ENCODE measurements around the gene SH3PXD2A. TPM values are rescaled to one million over a fixed set of nuclear protein-coding genes. Genes with fewer than 3 reads are reported as not detected.
"Not testable (repeated sequence)": the region's sequence is repeated elsewhere in the genome, so short reads cannot be mapped to it uniquely, and the experiment has no call there.

Gene SH3PXD2A
- total and polyA plus RNA-seq, 4 donors = 23.1 to 41.2 (median 32.7) TPM

GRCh38 chr10:103666087-103666761, 189.2 kb downstream of the SH3PXD2A start:
- H3K36me3 ChIP-seq (ENCODE audit: control insufficient read depth, insufficient read depth, low read length) = peaks cover 21% of the 10 kb centered on the region
- no peaks in the 10 kb centered on the region for H3K27me3 ChIP-seq (ENCODE audit: control insufficient read depth, insufficient read depth, low read length)
- H3K4me1 ChIP-seq (ENCODE audit: control insufficient read depth, insufficient read depth, low read length) = peaks cover 67% of the 10 kb centered on the region
- WGBS (ENCODE audit: insufficient coverage) = 96% methylated on average over 9 of the region's 9 CpGs
- DNase-seq (ENCODE audit: low read depth in 4 of 6, low spot score in 6 of 6) = no peak
- H3K27ac ChIP-seq (ENCODE audit: low read depth, low read length) = no peak overlapping the region
- H3K4me3 ChIP-seq (ENCODE audit: low read depth, low read length) = no peak overlapping the region
- no peaks in the 10 kb centered on the region for H3K9me3 ChIP-seq (ENCODE audit: control insufficient read depth, insufficient read depth, low read length)

- Histone ChIP-seq H3K9me3 (ENCODE audit: control insufficient read depth, insufficient read depth, low read length) (no peaks in the 10 kb centered on the region), H3K4me3 (ENCODE audit: low read depth, low read length) (no peak overlapping the region), H3K27ac (ENCODE audit: low read depth, low read length) (peak overlapping the region; percentile 40), H3K27me3 (ENCODE audit: control insufficient read depth, insufficient read depth, low read length) (no peaks in the 10 kb centered on the region), H3K4me1 (ENCODE audit: control insufficient read depth, insufficient read depth, low read length) (peaks cover 76% of the 10 kb centered on the region), H3K36me3 (ENCODE audit: control insufficient read depth, insufficient read depth, low read length) (peaks cover 26% of the 10 kb centered on the region)
- no peak for DNase-seq (ENCODE audit: low read depth in 4 of 6, low spot score in 6 of 6)
- WGBS (ENCODE audit: insufficient coverage) = 88% methylated on average over 8 of the region's 9 CpGs
These were observed 190.1 kb downstream of the SH3PXD2A start for GRCh38 chr10:103665162-103665889.

- Histone ChIP-seq H3K4me1 (ENCODE audit: control insufficient read depth, insufficient read depth, low read length) (peaks cover 78% of the 10 kb centered on the region), H3K36me3 (ENCODE audit: control insufficient read depth, insufficient read depth, low read length) (peaks cover 29% of the 10 kb centered on the region), H3K27me3 (ENCODE audit: control insufficient read depth, insufficient read depth, low read length) (no peaks in the 10 kb centered on the region), H3K27ac (ENCODE audit: low read depth, low read length) (peak overlapping the region; percentile 71), H3K9me3 (ENCODE audit: control insufficient read depth, insufficient read depth, low read length) (no peaks in the 10 kb centered on the region), H3K4me3 (ENCODE audit: low read depth, low read length) (no peak overlapping the region)
- WGBS (ENCODE audit: insufficient coverage) = 18% methylated on average over 13 of the region's 13 CpGs
- peak in 2 of 6 donors; percentile 62 to 83 for DNase-seq (ENCODE audit: low read depth in 4 of 6, low spot score in 6 of 6)
These were observed 191.6 kb downstream of the SH3PXD2A start for GRCh38 chr10:103663802-103664201.

GRCh38 chr10:103663236-103663635, 192.1 kb downstream of the SH3PXD2A start:
- peaks cover 72% of the 10 kb centered on the region for H3K4me1 ChIP-seq (ENCODE audit: control insufficient read depth, insufficient read depth, low read length)
- H3K27me3 ChIP-seq (ENCODE audit: control insufficient read depth, insufficient read depth, low read length) = no peaks in the 10 kb centered on the region
- peak overlapping the region; percentile 71 for H3K27ac ChIP-seq (ENCODE audit: low read depth, low read length)
- H3K36me3 ChIP-seq (ENCODE audit: control insufficient read depth, insufficient read depth, low read length) = peaks cover 24% of the 10 kb centered on the region
- H3K4me3 ChIP-seq (ENCODE audit: low read depth, low read length) = no peak overlapping the region
- DNase-seq (ENCODE audit: low read depth in 4 of 6, low spot score in 6 of 6) = peak in 1 of 6 donors; percentile 84
- no peaks in the 10 kb centered on the region for H3K9me3 ChIP-seq (ENCODE audit: control insufficient read depth, insufficient read depth, low read length)
- 44% methylated on average over 3 of the region's 3 CpGs for WGBS (ENCODE audit: insufficient coverage)

GRCh38 chr10:103662704-103663103, 192.7 kb downstream of the SH3PXD2A start:
- WGBS (ENCODE audit: insufficient coverage) = 90% methylated on average over 3 of the region's 3 CpGs
- peak overlapping the region; percentile 40 for H3K27ac ChIP-seq (ENCODE audit: low read depth, low read length)
- H3K4me1 ChIP-seq (ENCODE audit: control insufficient read depth, insufficient read depth, low read length) = peaks cover 67% of the 10 kb centered on the region

GRCh38 chr10:103661198-103661950, 194.0 kb downstream of the SH3PXD2A start:
- H3K27me3 ChIP-seq (ENCODE audit: control insufficient read depth, insufficient read depth, low read length) = no peaks in the 10 kb centered on the region
- peak overlapping the region; percentile 32 for H3K4me3 ChIP-seq (ENCODE audit: low read depth, low read length)
- peak in 1 of 6 donors; percentile 87 for DNase-seq (ENCODE audit: low read depth in 4 of 6, low spot score in 6 of 6)
- 39% methylated on average over 28 of the region's 48 CpGs for WGBS (ENCODE audit: insufficient coverage)
- H3K4me1 ChIP-seq (ENCODE audit: control insufficient read depth, insufficient read depth, low read length) = peaks cover 60% of the 10 kb centered on the region
- peaks cover 23% of the 10 kb centered on the region for H3K36me3 ChIP-seq (ENCODE audit: control insufficient read depth, insufficient read depth, low read length)
- no peaks in the 10 kb centered on the region for H3K9me3 ChIP-seq (ENCODE audit: control insufficient read depth, insufficient read depth, low read length)
- H3K27ac ChIP-seq (ENCODE audit: low read depth, low read length) = peak overlapping the region; percentile 94

More at GRCh38 chr10:103662704-103663103, 192.7 kb downstream of the SH3PXD2A start:
- peaks cover 26% of the 10 kb centered on the region for H3K36me3 ChIP-seq (ENCODE audit: control insufficient read depth, insufficient read depth, low read length)
- H3K9me3 ChIP-seq (ENCODE audit: control insufficient read depth, insufficient read depth, low read length); H3K4me3 ChIP-seq (ENCODE audit: low read depth, low read length); DNase-seq (ENCODE audit: low read depth in 4 of 6, low spot score in 6 of 6); H3K27me3 ChIP-seq (ENCODE audit: control insufficient read depth, insufficient read depth, low read length): not testable (repeated sequence)

GRCh38 chr10:103660364-103661197, 194.8 kb downstream of the SH3PXD2A start:
- Histone ChIP-seq H3K4me1 (ENCODE audit: control insufficient read depth, insufficient read depth, low read length) (peaks cover 56% of the 10 kb centered on the region), H3K36me3 (ENCODE audit: control insufficient read depth, insufficient read depth, low read length) (peaks cover 16% of the 10 kb centered on the region), H3K27me3 (ENCODE audit: control insufficient read depth, insufficient read depth, low read length) (no peaks in the 10 kb centered on the region), H3K9me3 (ENCODE audit: control insufficient read depth, insufficient read depth, low read length) (no peaks in the 10 kb centered on the region), H3K4me3 (ENCODE audit: low read depth, low read length) (peak overlapping the region; percentile 60), H3K27ac (ENCODE audit: low read depth, low read length) (peak overlapping the region; percentile 94)
- 30% methylated on average over 39 of the region's 42 CpGs for WGBS (ENCODE audit: insufficient coverage)
- peak in 2 of 6 donors; percentile 80 to 86 for DNase-seq (ENCODE audit: low read depth in 4 of 6, low spot score in 6 of 6)

GRCh38 chr10:103659674-103660363, 195.6 kb downstream of the SH3PXD2A start:
- WGBS (ENCODE audit: insufficient coverage) = 52% methylated on average over 9 of the region's 11 CpGs
- Histone ChIP-seq H3K4me1 (ENCODE audit: control insufficient read depth, insufficient read depth, low read length) (peaks cover 54% of the 10 kb centered on the region), H3K9me3 (ENCODE audit: control insufficient read depth, insufficient read depth, low read length) (no peaks in the 10 kb centered on the region), H3K27ac (ENCODE audit: low read depth, low read length) (peak overlapping the region; percentile 94), H3K4me3 (ENCODE audit: low read depth, low read length) (peak overlapping the region; percentile 60), H3K36me3 (ENCODE audit: control insufficient read depth, insufficient read depth, low read length) (peaks cover 13% of the 10 kb centered on the region), H3K27me3 (ENCODE audit: control insufficient read depth, insufficient read depth, low read length) (no peaks in the 10 kb centered on the region)
- peak in 4 of 6 donors; percentile 36 to 87 (median 67) for DNase-seq (ENCODE audit: low read depth in 4 of 6, low spot score in 6 of 6)

Data from spinal cord (tissue), 10 donors.